Bone marrow (tissue), 2 donors: ENCODE measurements around the gene SHISA8.
"Not testable (repeated sequence)": the region's sequence is repeated elsewhere in the genome, so short reads cannot be mapped to it uniquely, and the experiment has no call there.

Experiments used
- DNase-seq, 2 donors: peaks; one replicate each; lab custom pipeline; 2025; lab: John Stamatoyannopoulos, UW

Gene SHISA8

GRCh38 chr22:41915035-41915785 is at the start of gene SHISA8:
Gene SHISA8, minus strand, starts transcription at chr22:41915074. Its CDS starts 407 bp downstream, at chr22:41914667.
- DNase-seq, result no peak

GRCh38 chr22:41964112-41964491 is 49.2 kb upstream of the SHISA8 start:
- no peak for DNase-seq

GRCh38 chr22:41963453-41964111 is 48.7 kb upstream of the SHISA8 start:
- no peak for DNase-seq

GRCh38 chr22:41957941-41958556 is 43.2 kb upstream of the SHISA8 start:
- no peak for DNase-seq

- DNase-seq, result no peak
Observed at GRCh38 chr22:41952713-41953112, 37.8 kb upstream of the SHISA8 start.

- no peak for DNase-seq
Observed at GRCh38 chr22:41951898-41952474, 37.1 kb upstream of the SHISA8 start, which contains the start of gene SMIM45. Gene SMIM45, plus strand, starts transcription at chr22:41952150.

GRCh38 chr22:41949297-41949965 is 34.6 kb upstream of the SHISA8 start:
- no peak for DNase-seq

GRCh38 chr22:41948928-41949296 is 34.0 kb upstream of the SHISA8 start:
- not testable (repeated sequence) for DNase-seq

- no peak for DNase-seq
Observed at GRCh38 chr22:41948142-41948541, 33.3 kb upstream of the SHISA8 start.

GRCh38 chr22:41947424-41948080 is 32.7 kb upstream of the SHISA8 start:
- no peak for DNase-seq

- peak; percentile 80 to 82 for DNase-seq
Observed at GRCh38 chr22:41946629-41947423, 32.0 kb upstream of the SHISA8 start, which contains the start of gene CENPM. Gene CENPM, minus strand, starts transcription at chr22:41947152. Its CDS starts 76 bp downstream, at chr22:41947076.

GRCh38 chr22:41943661-41944209 is 28.9 kb upstream of the SHISA8 start:
- DNase-seq, result no peak

- DNase-seq, result peak; percentile 37 to 74
Observed at GRCh38 chr22:41940832-41941765, 26.2 kb upstream of the SHISA8 start.

- no peak for DNase-seq
Observed at GRCh38 chr22:41939981-41940831, 25.3 kb upstream of the SHISA8 start.

GRCh38 chr22:41936894-41937169 is 22.0 kb upstream of the SHISA8 start:
- no peak for DNase-seq

GRCh38 chr22:41935509-41935908 is 20.6 kb upstream of the SHISA8 start:
- DNase-seq, result no peak

GRCh38 chr22:41935015-41935351 is 20.1 kb upstream of the SHISA8 start:
- no peak for DNase-seq

GRCh38 chr22:41934284-41935014 is 19.6 kb upstream of the SHISA8 start:
- DNase-seq, result no peak
